PC-9 (cell line): ENCODE measurements around the gene TEX51. TPM values are rescaled to one million over a fixed set of nuclear protein-coding genes. Genes with fewer than 3 reads are reported as not detected.

Experiments used
- BruUV-seq: library from RNA; stranded (reverse); fragments of 400-500 nt; replicated peaks from 2 replicates; lab custom pipeline; 2021; lab: Mats Ljungman, UMichigan
- CTCF ChIA-PET: fragments of 300-600 bp; sonication (Branson Sonifier 250); formaldehyde crosslinking; loops from one replicate; lab custom pipeline; 2022; ENCODE audit warnings: antibody characterized with exemption; lab: Charles Lee
- POLR2A ChIA-PET: fragments of 300-600 bp; sonication (Branson Sonifier 250); formaldehyde crosslinking; loops from one replicate; lab custom pipeline; 2022; ENCODE audit warnings: antibody characterized with exemption; ENCODE audit not compliant: unreplicated experiment; lab: Charles Lee
- DNase-seq, 2 experiments: peaks; one replicate each; pipeline versions ENCODE4 v3.0.0 to v3.0.0-alpha.2; 2015 to 2022; ENCODE audit warnings: mixed read lengths in 1 of 2
- H2AFZ ChIP-seq: fragments of 200-600 bp; sonication (generic); 2 replicates; pipeline ENCODE4 v1.8.1; 2017; ENCODE audit warnings: antibody characterized with exemption
- H3F3A ChIP-seq: fragments of 200-600 bp; sonication (generic); 2 replicates; pipeline ENCODE4 v1.8.1; 2017; ENCODE audit warnings: antibody characterized with exemption, mild to moderate bottlenecking, low read depth; ENCODE audit not compliant: insufficient read depth
- H3K27ac ChIP-seq: fragments of 200-600 bp; sonication (generic); 2 replicates; pipeline ENCODE4 v1.6.1; 2016; ENCODE audit warnings: mixed run types
- H3K27me3 ChIP-seq: fragments of 200-600 bp; sonication (generic); 2 replicates; pipeline ENCODE4 v1.6.1; 2016; ENCODE audit warnings: low read depth, mixed run types; ENCODE audit not compliant: insufficient read depth
- H3K36me3 ChIP-seq: fragments of 200-600 bp; sonication (generic); 2 replicates; pipeline ENCODE4 v1.6.1; 2016; ENCODE audit warnings: low read depth, mixed run types
- H3K4me1 ChIP-seq: fragments of 200-600 bp; sonication (generic); replicated peaks from 2 replicates; pipeline ENCODE4 v1.6.1; 2016; ENCODE audit warnings: mixed run types; ENCODE audit not compliant: insufficient read depth
- H3K4me2 ChIP-seq: fragments of 200-600 bp; sonication (generic); 2 replicates; pipeline ENCODE4 v1.6.1; 2017; ENCODE audit warnings: mixed run types
- H3K4me3 ChIP-seq: fragments of 200-600 bp; sonication (generic); 2 replicates; pipeline ENCODE4 v1.6.1; 2016; ENCODE audit warnings: mixed run types
- H3K79me2 ChIP-seq: fragments of 200-600 bp; sonication (generic); 2 replicates; pipeline ENCODE4 v1.6.1; 2017; ENCODE audit warnings: low read depth, mixed run types
- H3K9me2 ChIP-seq: fragments of 200-600 bp; sonication (generic); 2 replicates; pipeline ENCODE4 v1.8.1; 2017; ENCODE audit warnings: mild to moderate bottlenecking; ENCODE audit not compliant: insufficient read depth
- H3K9me3 ChIP-seq: fragments of 200-600 bp; sonication (generic); 2 replicates; pipeline ENCODE4 v1.8.1; 2016; ENCODE audit warnings: low read depth; ENCODE audit not compliant: insufficient read depth
- H4K20me1 ChIP-seq: fragments of 200-600 bp; sonication (generic); 2 replicates; pipeline ENCODE4 v1.8.1; 2017; ENCODE audit not compliant: insufficient read depth
- CTCF ChIP-seq: fragments of 200-600 bp; sonication (generic); conservative IDR thresholded peaks from 2 replicates; pipeline ENCODE4 v1.6.1; 2017; ENCODE audit warnings: mixed run types, antibody characterized with exemption, mild to moderate bottlenecking, moderate library complexity
- EZH2 ChIP-seq: fragments of 200-600 bp; sonication (generic); IDR thresholded peaks from 2 replicates; pipeline ENCODE4 v1.8.0; 2017; ENCODE audit warnings: antibody characterized with exemption, low read depth
- intact Hi-C: fragments of 100-400 bp; cut with micrococcal nuclease; formaldehyde crosslinking; loops from one replicate; pipeline ENCODE4 v1.10.0; 2022; ENCODE audit not compliant: unreplicated experiment
- total RNA-seq: library from RNA; stranded (reverse); gene quantifications from 2 replicates; pipeline ENCODE4 v1.2.3, GENCODE V29; 2021

The TEX51 gene
- total RNA-seq, 1 experiment from 2014 or later, result not detected

DNA sequence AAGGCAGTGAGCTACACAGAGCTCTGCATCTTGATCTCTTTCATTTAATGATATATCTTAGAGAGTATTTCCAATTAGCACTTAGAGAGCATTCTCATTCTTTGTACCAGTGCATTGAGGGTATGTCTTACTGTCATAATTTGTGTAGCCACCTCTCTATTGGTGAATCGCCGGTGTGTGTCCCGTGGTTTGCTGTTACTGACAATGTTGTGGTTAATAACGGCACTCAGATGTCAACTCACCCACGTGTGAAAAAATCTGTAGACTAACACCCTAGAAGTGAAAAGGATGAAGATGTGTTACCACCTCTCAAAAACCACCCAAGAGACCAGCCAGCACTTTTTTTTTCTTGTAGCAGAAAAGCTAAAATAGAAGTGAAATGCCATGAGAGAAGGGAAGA is 37.1 kb downstream of the TEX51 start:
- POLR2A ChIA-PET, result no interaction called here
- Histone ChIP-seq H3F3A (no peaks in the 10 kb centered on the region), H3K9me2 (no peaks in the 10 kb centered on the region), H2AFZ (no peak overlapping the region), H3K4me3 (no peak overlapping the region), H3K27ac (no peak overlapping the region), H3K36me3 (no peaks in the 10 kb centered on the region), H3K4me1 (no peaks in the 10 kb centered on the region), H4K20me1 (no peaks in the 10 kb centered on the region), H3K27me3 (peaks cover 82% of the 10 kb centered on the region), H3K79me2 (no peaks in the 10 kb centered on the region), H3K9me3 (no peaks in the 10 kb centered on the region), H3K4me2 (no peak overlapping the region)
- no peak for TF ChIP-seq CTCF
- TF ChIP-seq EZH2, result no peak
- BruUV-seq, result no TSS peak
- intact Hi-C loops, result no loop called here
- no peak for DNase-seq
- CTCF ChIA-PET, result no interaction called here

GRCh38 chr2:126936219-126936723 is 37.6 kb downstream of the TEX51 start:
- no peaks in the 10 kb centered on the region for H3F3A ChIP-seq
- no peaks in the 10 kb centered on the region for H3K4me1 ChIP-seq
- H3K4me3 ChIP-seq, result no peak overlapping the region
- ChIA-PET CTCF (no interaction called here), POLR2A (no interaction called here)
- H3K36me3 ChIP-seq, result no peaks in the 10 kb centered on the region
- no peaks in the 10 kb centered on the region for H3K79me2 ChIP-seq
- no peak overlapping the region for H3K4me2 ChIP-seq
- BruUV-seq, result no TSS peak
- TF ChIP-seq CTCF (no peak), EZH2 (no peak)
- peaks cover 87% of the 10 kb centered on the region for H3K27me3 ChIP-seq
- no peak for DNase-seq
- H3K9me2 ChIP-seq, result no peaks in the 10 kb centered on the region
- intact Hi-C loops, result no loop called here
- no peak overlapping the region for H2AFZ ChIP-seq
- H3K27ac ChIP-seq, result no peak overlapping the region
- H4K20me1 ChIP-seq, result no peaks in the 10 kb centered on the region
- no peaks in the 10 kb centered on the region for H3K9me3 ChIP-seq

GRCh38 chr2:126940331-126940730 is 41.6 kb downstream of the TEX51 start:
- Histone ChIP-seq H2AFZ (no peak overlapping the region), H3K36me3 (no peaks in the 10 kb centered on the region), H3K9me2 (no peaks in the 10 kb centered on the region), H3K4me2 (no peak overlapping the region), H3K27me3 (peaks cover 96% of the 10 kb centered on the region), H4K20me1 (no peaks in the 10 kb centered on the region), H3K79me2 (no peaks in the 10 kb centered on the region), H3K9me3 (peaks cover 12% of the 10 kb centered on the region; the same call in 1 of the 2 replicates), H3F3A (no peaks in the 10 kb centered on the region), H3K4me3 (no peak overlapping the region), H3K4me1 (no peaks in the 10 kb centered on the region), H3K27ac (no peak overlapping the region)
- TF ChIP-seq EZH2 (no peak), CTCF (no peak)
- ChIA-PET CTCF (no interaction called here), POLR2A (no interaction called here)
- intact Hi-C loops, result no loop called here
- no TSS peak for BruUV-seq
- no peak for DNase-seq
